CD14-positive monocyte (primary cell): ENCODE measurements around the gene ANKRD37. TPM values are rescaled to one million over a fixed set of nuclear protein-coding genes. Genes with fewer than 3 reads are reported as not detected.

Source experiments
- DNase-seq, 3 donors: peaks; one replicate each; pipeline ENCODE4 v3.0.0-alpha.2; 2011 to 2022
- H2AFZ ChIP-seq: 2 replicates; pipeline ENCODE4 v1.6.0; 2012; ENCODE audit warnings: mild to moderate bottlenecking, low read depth, low read length, inconsistent platforms; ENCODE audit not compliant: insufficient read depth, poor library complexity, severe bottlenecking
- H3K27ac ChIP-seq, 2 donors: 1 replicate in 1 of 2; 2 replicates in 1 of 2; pipeline ENCODE4 v1.5.1; 2012 to 2013; ENCODE audit warnings: low read length in 2 of 2, control low read depth in 1 of 2, inconsistent platforms in 1 of 2, low read depth in 1 of 2, mild to moderate bottlenecking in 1 of 2
- H3K27me3 ChIP-seq, 2 donors: one replicate each; pipeline versions ENCODE4 v1.6.0 to v1.6.1; 2011 to 2013; ENCODE audit warnings: low read length in 2 of 2; ENCODE audit not compliant: control insufficient read depth in 2 of 2, insufficient read depth in 2 of 2
- H3K36me3 ChIP-seq, 2 donors: replicated peaks in 1 of 2; 1 replicate in 1 of 2; 2 replicates in 1 of 2; pipeline versions ENCODE4 v1.5.1 to v1.6.1; 2012 to 2013; ENCODE audit warnings: low read length in 2 of 2, control low read depth in 1 of 2, inconsistent platforms in 1 of 2, mild to moderate bottlenecking in 1 of 2; ENCODE audit not compliant: insufficient read depth in 2 of 2, control insufficient read depth in 1 of 2
- H3K4me1 ChIP-seq, 2 donors: 1 replicate in 1 of 2; 2 replicates in 1 of 2; pipeline versions ENCODE4 v1.5.1 to v1.6.1; 2012 to 2013; ENCODE audit warnings: low read length in 2 of 2, control low read depth in 1 of 2, inconsistent platforms in 1 of 2, mild to moderate bottlenecking in 1 of 2, moderate library complexity in 1 of 2; ENCODE audit not compliant: insufficient read depth in 2 of 2, control insufficient read depth in 1 of 2
- H3K4me2 ChIP-seq: replicated peaks from 2 replicates; pipeline ENCODE3; 2012; ENCODE audit warnings: low read length, moderate library complexity, mild to moderate bottlenecking; ENCODE audit not compliant: poor library complexity, severe bottlenecking; ENCODE audit errors: extremely low read depth
- H3K4me3 ChIP-seq, 3 experiments: fragments of 200-600 bp in 1 of 3; sonication (generic) in 1 of 3; replicated peaks in 1 of 3; 1 replicate in 2 of 3; 2 replicates in 1 of 3; pipeline ENCODE4 v1.5.1; 2011 to 2013; ENCODE audit warnings: low read length in 3 of 3, mild to moderate bottlenecking in 3 of 3, control low read depth in 2 of 3, low read depth in 2 of 3, inconsistent platforms in 1 of 3, moderate library complexity in 1 of 3
- H3K79me2 ChIP-seq: 2 replicates; pipeline ENCODE4 v1.6.0; 2012; ENCODE audit warnings: mild to moderate bottlenecking, control low read depth, inconsistent platforms, low read length, moderate library complexity; ENCODE audit not compliant: insufficient read depth
- H3K9ac ChIP-seq: 2 replicates; pipeline ENCODE4 v1.6.0; 2017; ENCODE audit warnings: low read length, mild to moderate bottlenecking; ENCODE audit not compliant: insufficient read depth, poor library complexity, severe bottlenecking
- H3K9me3 ChIP-seq, 2 donors: replicated peaks in 1 of 2; 1 replicate in 1 of 2; 2 replicates in 1 of 2; pipeline versions ENCODE4 v1.5.1 to v1.6.1; 2012 to 2013; ENCODE audit warnings: low read length in 2 of 2, control low read depth in 1 of 2; ENCODE audit not compliant: control insufficient read depth in 1 of 2, insufficient read depth in 1 of 2
- H4K20me1 ChIP-seq: 2 replicates; pipeline ENCODE4 v1.6.0; 2012; ENCODE audit warnings: mild to moderate bottlenecking, low read length, control low read depth, moderate library complexity; ENCODE audit not compliant: insufficient read depth
- H3K27ac Mint-ChIP-seq, 7 donors: one replicate each; pipeline ENCODE4 v1.8.0; 2020; ENCODE audit warnings: mild to moderate bottlenecking in 7 of 7, mixed read lengths in 7 of 7, moderate library complexity in 6 of 7, inconsistent platforms in 2 of 7
- H3K27me3 Mint-ChIP-seq, 3 donors: one replicate each; pipeline ENCODE4 v1.8.0; 2021 to 2022; ENCODE audit warnings: low read depth in 3 of 3, mild to moderate bottlenecking in 3 of 3, mixed read lengths in 3 of 3, moderate library complexity in 3 of 3, inconsistent platforms in 1 of 3
- H3K36me3 Mint-ChIP-seq, 2 donors: one replicate each; pipeline ENCODE4 v1.8.0; 2020; ENCODE audit warnings: mixed read lengths in 2 of 2, inconsistent platforms in 1 of 2, mild to moderate bottlenecking in 1 of 2
- H3K4me1 Mint-ChIP-seq: one replicate; pipeline ENCODE4 v1.8.0; 2020; ENCODE audit warnings: mild to moderate bottlenecking, mixed read lengths
- H3K4me3 Mint-ChIP-seq, 2 donors: one replicate each; pipeline ENCODE4 v1.8.0; 2020; ENCODE audit warnings: mild to moderate bottlenecking in 2 of 2, mixed read lengths in 2 of 2, moderate library complexity in 1 of 2
- H3K9me3 Mint-ChIP-seq, 7 donors: one replicate each; pipeline ENCODE4 v1.8.0; 2020 to 2022; ENCODE audit warnings: mixed read lengths in 7 of 7, mild to moderate bottlenecking in 6 of 7, moderate library complexity in 6 of 7, inconsistent platforms in 2 of 7
- WGBS: methylation state at CpG from one replicate; pipeline ENCODE4 v1.1.5; 2013; ENCODE audit warnings: missing lambda C conversion rate; ENCODE audit not compliant: insufficient coverage; 5-methylcytosine and 5-hydroxymethylcytosine counted together
- intact Hi-C, 2 donors: fragments of 100-400 bp; cut with micrococcal nuclease; formaldehyde crosslinking; loops; one replicate each; pipeline versions ENCODE4 v1.15.0 to v1.15.1; 2023
- polyA plus RNA-seq, 3 donors: library from polyadenylated mRNA; depleted of rRNA in 1 of 3; unstranded in 2 of 3; stranded (reverse) in 1 of 3; fragments of 300-500 nt in 2 of 3; fragments of >200 nt in 1 of 3; fragmentation: Illumina TruSeq in 2 of 3; gene quantifications; 1 replicate in 2 of 3; 2 replicates in 1 of 3; pipeline ENCODE4 v1.2.3, GENCODE V29; 2012 to 2021
- TF ChIP-seq, protein P1 (sequence below): fragments of 200-600 bp; IDR thresholded peaks from one replicate; pipeline ENCODE4 v1.8.0; 2022; ENCODE audit warnings: antibody characterized with exemption, mild to moderate bottlenecking

ANKRD37 gene
- polyA plus RNA-seq, 3 donors = 4.2 to 6.5 (median 5.4) TPM

DNA sequence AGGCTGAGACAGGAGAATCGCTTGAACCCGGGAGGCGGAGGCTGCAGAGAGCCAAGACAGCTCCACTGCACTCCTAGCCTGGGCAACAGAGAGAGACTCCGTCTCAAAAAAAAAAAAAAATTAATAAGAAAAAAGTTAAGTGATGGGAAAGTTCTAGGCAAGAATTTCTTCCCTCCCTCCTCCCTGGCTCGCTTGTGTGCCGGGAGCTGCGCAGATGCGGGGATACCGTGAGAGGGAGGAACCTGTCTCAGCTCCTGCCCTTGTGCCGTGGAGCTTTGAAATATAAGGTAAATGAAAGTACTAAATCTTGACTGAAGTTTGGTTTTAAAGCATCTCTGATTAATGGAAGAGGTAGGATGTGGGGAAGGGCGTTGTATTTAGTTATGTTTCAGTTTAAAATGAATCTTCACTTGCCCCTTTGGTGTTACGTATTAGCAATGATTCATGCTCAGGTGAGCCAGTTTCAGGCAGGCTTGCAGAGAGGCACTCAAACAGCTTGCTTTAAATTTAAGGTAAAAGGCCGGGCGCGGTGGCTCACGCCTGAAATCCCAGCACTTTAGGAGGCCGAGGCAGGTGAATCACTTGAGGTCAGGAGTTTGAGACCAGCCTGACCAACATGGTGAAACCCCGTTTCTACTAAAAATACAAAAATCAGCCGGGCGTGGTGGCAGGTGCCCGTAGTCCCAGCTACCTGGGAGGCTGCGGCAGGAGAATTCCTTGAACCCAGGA is 30.5 kb downstream of the ANKRD37 start:
- TF ChIP-seq, protein P1, sequence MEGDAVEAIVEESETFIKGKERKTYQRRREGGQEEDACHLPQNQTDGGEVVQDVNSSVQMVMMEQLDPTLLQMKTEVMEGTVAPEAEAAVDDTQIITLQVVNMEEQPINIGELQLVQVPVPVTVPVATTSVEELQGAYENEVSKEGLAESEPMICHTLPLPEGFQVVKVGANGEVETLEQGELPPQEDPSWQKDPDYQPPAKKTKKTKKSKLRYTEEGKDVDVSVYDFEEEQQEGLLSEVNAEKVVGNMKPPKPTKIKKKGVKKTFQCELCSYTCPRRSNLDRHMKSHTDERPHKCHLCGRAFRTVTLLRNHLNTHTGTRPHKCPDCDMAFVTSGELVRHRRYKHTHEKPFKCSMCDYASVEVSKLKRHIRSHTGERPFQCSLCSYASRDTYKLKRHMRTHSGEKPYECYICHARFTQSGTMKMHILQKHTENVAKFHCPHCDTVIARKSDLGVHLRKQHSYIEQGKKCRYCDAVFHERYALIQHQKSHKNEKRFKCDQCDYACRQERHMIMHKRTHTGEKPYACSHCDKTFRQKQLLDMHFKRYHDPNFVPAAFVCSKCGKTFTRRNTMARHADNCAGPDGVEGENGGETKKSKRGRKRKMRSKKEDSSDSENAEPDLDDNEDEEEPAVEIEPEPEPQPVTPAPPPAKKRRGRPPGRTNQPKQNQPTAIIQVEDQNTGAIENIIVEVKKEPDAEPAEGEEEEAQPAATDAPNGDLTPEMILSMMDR = no peak
- peaks cover 16% of the 10 kb centered on the region for H3K4me1 Mint-ChIP-seq
- Histone ChIP-seq H3K27ac (no peak overlapping the region), H3K9me3 (no peaks in the 10 kb centered on the region), H3K9ac (no peak overlapping the region), H3K4me1 (peaks cover 11 to 15% of the 10 kb centered on the region in 2 donors), H4K20me1 (no peaks in the 10 kb centered on the region), H3K4me3 (no peak overlapping the region), H3K36me3 (peaks cover 0 to 2% of the 10 kb centered on the region in 2 donors), H3K27me3 (peaks cover 0 to 8% of the 10 kb centered on the region in 2 donors), H3K4me2 (no peak overlapping the region), H3K79me2 (peaks cover 10% of the 10 kb centered on the region), H2AFZ (no peak overlapping the region)
- WGBS = 89% methylated on average over 12 of the region's 22 CpGs
- H3K9me3 Mint-ChIP-seq = peaks cover 0 to 7% (median 0%) of the 10 kb centered on the region in 7 donors
- H3K27me3 Mint-ChIP-seq = peaks cover 10 to 40% (median 35%) of the 10 kb centered on the region in 3 donors
- intact Hi-C loops = no loop called here
- peak overlapping the region in 1 of 2 donors; percentile 46 for H3K4me3 Mint-ChIP-seq
- no peak for DNase-seq
- H3K27ac Mint-ChIP-seq = peak overlapping the region in 3 of 7 donors; percentile 24 to 73 (median 31)
- peaks cover under 1 to 8% of the 10 kb centered on the region in 2 donors for H3K36me3 Mint-ChIP-seq

DNA sequence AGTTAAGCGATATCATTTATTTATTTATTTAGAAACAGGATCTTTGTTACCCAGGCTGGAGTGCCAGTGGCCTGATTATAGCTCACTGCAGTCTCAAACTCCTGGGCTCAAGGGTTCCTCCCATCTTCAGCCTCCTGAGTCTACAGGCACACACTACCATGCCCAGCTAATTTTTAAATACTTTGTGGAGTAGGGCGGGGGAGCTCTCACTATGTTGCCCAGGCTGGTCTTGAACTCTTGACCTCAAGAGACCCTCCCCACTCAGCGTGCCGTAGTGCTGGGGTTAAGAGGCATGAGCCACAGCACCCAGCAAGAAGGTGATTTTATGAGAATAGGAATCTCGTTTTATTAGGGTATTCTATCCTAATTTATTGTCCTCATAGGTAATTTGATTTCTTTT is 33.0 kb downstream of the ANKRD37 start:
- H3K36me3 Mint-ChIP-seq = no peaks in the 10 kb centered on the region
- intact Hi-C loops = no loop called here
- no peaks in the 10 kb centered on the region for H4K20me1 ChIP-seq
- DNase-seq = no peak
- H2AFZ ChIP-seq = no peak overlapping the region
- peaks cover 0 to 11% of the 10 kb centered on the region in 2 donors for H3K27me3 ChIP-seq
- WGBS = no CpG with 5 or more reads among the region's 5 CpGs
- peaks cover 10 to 13% of the 10 kb centered on the region in 2 donors for H3K4me1 ChIP-seq
- H3K9ac ChIP-seq = no peak overlapping the region
- no peak overlapping the region for H3K4me3 Mint-ChIP-seq
- no peak overlapping the region for H3K4me3 ChIP-seq
- H3K27ac Mint-ChIP-seq = no peak overlapping the region
- no peaks in the 10 kb centered on the region for H3K36me3 ChIP-seq
- TF ChIP-seq, protein P1 = no peak
- peaks cover 6% of the 10 kb centered on the region for H3K79me2 ChIP-seq
- no peak overlapping the region for H3K27ac ChIP-seq
- peaks cover 0 to 11% (median 0%) of the 10 kb centered on the region in 7 donors for H3K9me3 Mint-ChIP-seq
- H3K9me3 ChIP-seq = no peaks in the 10 kb centered on the region
- H3K4me2 ChIP-seq = no peak overlapping the region
- H3K27me3 Mint-ChIP-seq = peaks cover 12 to 46% (median 43%) of the 10 kb centered on the region in 3 donors
- H3K4me1 Mint-ChIP-seq = peaks cover 10% of the 10 kb centered on the region
